ENCODE data around the gene CERS6. TPM values are rescaled to one million over a fixed set of nuclear protein-coding genes. Genes with fewer than 3 reads are reported as not detected.
A peak's percentile ranks its signal among the peaks of the same experiment; 100 is the strongest.

CERS6 gene
- total RNA-seq, 1 experiment from 2014 or later = 17.3 TPM

DNA sequence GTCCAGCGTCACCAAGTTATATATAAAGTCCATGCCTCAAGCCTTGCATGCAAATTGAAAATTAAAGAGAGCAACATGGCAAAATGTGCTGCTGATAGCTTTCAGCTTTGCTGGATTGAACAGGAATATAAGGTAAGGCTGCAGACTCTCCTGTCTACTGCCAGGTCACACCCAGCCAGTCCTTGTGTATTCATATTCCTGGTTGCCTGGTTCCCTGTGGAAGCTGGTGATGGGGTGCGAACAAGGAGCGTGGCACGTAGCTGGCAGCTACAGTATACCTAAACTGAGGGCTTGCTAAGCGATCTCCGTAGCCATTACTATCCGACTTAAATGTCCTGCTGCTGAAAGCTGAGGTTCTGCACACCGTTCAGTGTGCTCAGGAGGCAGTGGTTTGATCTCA lies 296.3 kb downstream of the CERS6 start (continued):
- TF ChIP-seq, protein P1, sequence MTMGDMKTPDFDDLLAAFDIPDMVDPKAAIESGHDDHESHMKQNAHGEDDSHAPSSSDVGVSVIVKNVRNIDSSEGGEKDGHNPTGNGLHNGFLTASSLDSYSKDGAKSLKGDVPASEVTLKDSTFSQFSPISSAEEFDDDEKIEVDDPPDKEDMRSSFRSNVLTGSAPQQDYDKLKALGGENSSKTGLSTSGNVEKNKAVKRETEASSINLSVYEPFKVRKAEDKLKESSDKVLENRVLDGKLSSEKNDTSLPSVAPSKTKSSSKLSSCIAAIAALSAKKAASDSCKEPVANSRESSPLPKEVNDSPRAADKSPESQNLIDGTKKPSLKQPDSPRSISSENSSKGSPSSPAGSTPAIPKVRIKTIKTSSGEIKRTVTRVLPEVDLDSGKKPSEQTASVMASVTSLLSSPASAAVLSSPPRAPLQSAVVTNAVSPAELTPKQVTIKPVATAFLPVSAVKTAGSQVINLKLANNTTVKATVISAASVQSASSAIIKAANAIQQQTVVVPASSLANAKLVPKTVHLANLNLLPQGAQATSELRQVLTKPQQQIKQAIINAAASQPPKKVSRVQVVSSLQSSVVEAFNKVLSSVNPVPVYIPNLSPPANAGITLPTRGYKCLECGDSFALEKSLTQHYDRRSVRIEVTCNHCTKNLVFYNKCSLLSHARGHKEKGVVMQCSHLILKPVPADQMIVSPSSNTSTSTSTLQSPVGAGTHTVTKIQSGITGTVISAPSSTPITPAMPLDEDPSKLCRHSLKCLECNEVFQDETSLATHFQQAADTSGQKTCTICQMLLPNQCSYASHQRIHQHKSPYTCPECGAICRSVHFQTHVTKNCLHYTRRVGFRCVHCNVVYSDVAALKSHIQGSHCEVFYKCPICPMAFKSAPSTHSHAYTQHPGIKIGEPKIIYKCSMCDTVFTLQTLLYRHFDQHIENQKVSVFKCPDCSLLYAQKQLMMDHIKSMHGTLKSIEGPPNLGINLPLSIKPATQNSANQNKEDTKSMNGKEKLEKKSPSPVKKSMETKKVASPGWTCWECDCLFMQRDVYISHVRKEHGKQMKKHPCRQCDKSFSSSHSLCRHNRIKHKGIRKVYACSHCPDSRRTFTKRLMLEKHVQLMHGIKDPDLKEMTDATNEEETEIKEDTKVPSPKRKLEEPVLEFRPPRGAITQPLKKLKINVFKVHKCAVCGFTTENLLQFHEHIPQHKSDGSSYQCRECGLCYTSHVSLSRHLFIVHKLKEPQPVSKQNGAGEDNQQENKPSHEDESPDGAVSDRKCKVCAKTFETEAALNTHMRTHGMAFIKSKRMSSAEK (CRISPR knock-in tag; IDR thresholded peaks at IDR 0.05; ENCODE audit: borderline replicate concordance) = no peak
- no peak for TF ChIP-seq SMAD4 (CRISPR knock-in tag; IDR thresholded peaks at IDR 0.05)
- no peak for TF ChIP-seq TCF7 (CRISPR knock-in tag; IDR thresholded peaks at IDR 0.05; ENCODE audit: low read depth)
- no peak for TF ChIP-seq FOXP1 (CRISPR knock-in tag; IDR thresholded peaks at IDR 0.05; ENCODE audit: borderline replicate concordance)
- no peak for TF ChIP-seq PRRX2 (CRISPR knock-in tag; IDR thresholded peaks at IDR 0.05)

DNA sequence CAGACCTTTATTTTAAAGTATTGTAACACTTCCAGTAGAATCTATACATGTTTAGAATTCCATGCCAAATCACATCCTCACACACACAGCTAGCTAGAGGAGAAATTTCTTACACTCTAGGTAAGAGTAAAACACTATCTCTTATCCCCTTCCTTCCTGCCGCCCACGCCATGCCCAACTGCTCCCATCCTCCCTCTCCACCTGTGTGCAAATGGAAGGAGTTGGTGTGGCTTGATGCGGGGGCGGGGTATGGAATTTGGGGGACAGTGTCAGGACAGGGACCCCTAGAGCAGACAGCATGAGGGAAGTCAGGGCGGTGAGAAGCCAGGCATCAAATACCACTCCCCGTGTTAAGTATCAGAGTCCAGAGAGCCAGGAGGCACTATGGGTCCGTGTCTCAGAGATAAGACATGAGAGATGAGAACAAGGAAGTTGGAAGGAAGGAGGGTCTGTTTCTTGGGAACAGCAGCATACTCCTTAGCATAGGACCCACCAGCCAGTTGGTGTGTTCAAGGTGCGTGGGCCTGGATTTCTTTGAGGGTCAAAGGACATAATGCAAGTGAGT lies 297.8 kb downstream of the CERS6 start:
- ATAC-seq (no peak), DNase-seq (ENCODE audit: low spot score) (no peak)
- H3K9me3 Mint-ChIP-seq = no peaks in the 10 kb centered on the region
- H3K4me1 Mint-ChIP-seq = peaks cover 14% of the 10 kb centered on the region
- H3K27ac Mint-ChIP-seq = no peak overlapping the region
- no peaks in the 10 kb centered on the region for H3K36me3 Mint-ChIP-seq
- TF ChIP-seq, protein P2, sequence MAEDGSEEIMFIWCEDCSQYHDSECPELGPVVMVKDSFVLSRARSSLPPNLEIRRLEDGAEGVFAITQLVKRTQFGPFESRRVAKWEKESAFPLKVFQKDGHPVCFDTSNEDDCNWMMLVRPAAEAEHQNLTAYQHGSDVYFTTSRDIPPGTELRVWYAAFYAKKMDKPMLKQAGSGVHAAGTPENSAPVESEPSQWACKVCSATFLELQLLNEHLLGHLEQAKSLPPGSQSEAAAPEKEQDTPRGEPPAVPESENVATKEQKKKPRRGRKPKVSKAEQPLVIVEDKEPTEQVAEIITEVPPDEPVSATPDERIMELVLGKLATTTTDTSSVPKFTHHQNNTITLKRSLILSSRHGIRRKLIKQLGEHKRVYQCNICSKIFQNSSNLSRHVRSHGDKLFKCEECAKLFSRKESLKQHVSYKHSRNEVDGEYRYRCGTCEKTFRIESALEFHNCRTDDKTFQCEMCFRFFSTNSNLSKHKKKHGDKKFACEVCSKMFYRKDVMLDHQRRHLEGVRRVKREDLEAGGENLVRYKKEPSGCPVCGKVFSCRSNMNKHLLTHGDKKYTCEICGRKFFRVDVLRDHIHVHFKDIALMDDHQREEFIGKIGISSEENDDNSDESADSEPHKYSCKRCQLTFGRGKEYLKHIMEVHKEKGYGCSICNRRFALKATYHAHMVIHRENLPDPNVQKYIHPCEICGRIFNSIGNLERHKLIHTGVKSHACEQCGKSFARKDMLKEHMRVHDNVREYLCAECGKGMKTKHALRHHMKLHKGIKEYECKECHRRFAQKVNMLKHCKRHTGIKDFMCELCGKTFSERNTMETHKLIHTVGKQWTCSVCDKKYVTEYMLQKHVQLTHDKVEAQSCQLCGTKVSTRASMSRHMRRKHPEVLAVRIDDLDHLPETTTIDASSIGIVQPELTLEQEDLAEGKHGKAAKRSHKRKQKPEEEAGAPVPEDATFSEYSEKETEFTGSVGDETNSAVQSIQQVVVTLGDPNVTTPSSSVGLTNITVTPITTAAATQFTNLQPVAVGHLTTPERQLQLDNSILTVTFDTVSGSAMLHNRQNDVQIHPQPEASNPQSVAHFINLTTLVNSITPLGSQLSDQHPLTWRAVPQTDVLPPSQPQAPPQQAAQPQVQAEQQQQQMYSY (CRISPR knock-in tag; IDR thresholded peaks at IDR 0.05) = no peak
- TF ChIP-seq PRRX2 (CRISPR knock-in tag; IDR thresholded peaks at IDR 0.05) (no peak), TEAD4 (CRISPR knock-in tag; IDR thresholded peaks at IDR 0.05) (no peak)
- ChIA-PET POLR2A (no interaction called here), CTCF (interaction anchor here (0.8 to 1.2 kb wide), 2 partner anchors 407 to 417 kb away, joined by 3 to 4 read pairs; no protein-coding TSS in a partner anchor)
- no peak overlapping the region for H3K4me3 Mint-ChIP-seq
- no peaks in the 10 kb centered on the region for H3K27me3 Mint-ChIP-seq (ENCODE audit: low read depth)

DNA sequence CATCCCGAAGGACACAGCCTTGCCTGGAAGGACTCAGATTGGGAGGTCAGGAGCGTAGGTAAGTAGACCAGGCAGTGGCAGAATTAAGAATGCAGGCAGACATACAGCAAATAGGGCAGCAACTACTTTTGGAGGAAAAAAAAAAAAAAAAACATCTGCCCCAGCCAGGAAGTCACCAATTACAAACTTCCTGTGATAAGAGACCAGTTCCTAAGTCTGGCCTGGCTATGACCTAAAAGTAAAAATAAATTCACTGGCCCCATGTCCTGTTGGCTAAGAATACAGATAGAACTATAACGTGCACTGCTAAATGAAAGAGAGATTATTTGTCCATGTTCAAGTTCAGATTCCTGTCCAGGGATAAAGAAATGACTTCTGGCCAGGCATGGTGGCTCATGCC lies 301.2 kb downstream of the CERS6 start:
- Mint-ChIP-seq H3K27ac (0 out of 2 replicates have a peak overlapping the region, but pooled peaks have one; percentile 1), H3K4me3 (no peak overlapping the region), H3K4me1 (peaks cover 6% of the 10 kb centered on the region), H3K36me3 (no peaks in the 10 kb centered on the region), H3K27me3 (ENCODE audit: low read depth) (no peaks in the 10 kb centered on the region), H3K9me3 (no peaks in the 10 kb centered on the region)
- ChIA-PET POLR2A (no interaction called here), CTCF (interaction anchor here (1.2 kb wide), 1 partner anchor 17 kb away, joined by 4 read pairs; no protein-coding TSS in a partner anchor)
- DNase-seq (ENCODE audit: low spot score) (no peak), ATAC-seq (no peak)
- no peak for TF ChIP-seq SMAD3 (CRISPR knock-in tag; IDR thresholded peaks at IDR 0.05; ENCODE audit: borderline replicate concordance)
- TF ChIP-seq, protein P3, sequence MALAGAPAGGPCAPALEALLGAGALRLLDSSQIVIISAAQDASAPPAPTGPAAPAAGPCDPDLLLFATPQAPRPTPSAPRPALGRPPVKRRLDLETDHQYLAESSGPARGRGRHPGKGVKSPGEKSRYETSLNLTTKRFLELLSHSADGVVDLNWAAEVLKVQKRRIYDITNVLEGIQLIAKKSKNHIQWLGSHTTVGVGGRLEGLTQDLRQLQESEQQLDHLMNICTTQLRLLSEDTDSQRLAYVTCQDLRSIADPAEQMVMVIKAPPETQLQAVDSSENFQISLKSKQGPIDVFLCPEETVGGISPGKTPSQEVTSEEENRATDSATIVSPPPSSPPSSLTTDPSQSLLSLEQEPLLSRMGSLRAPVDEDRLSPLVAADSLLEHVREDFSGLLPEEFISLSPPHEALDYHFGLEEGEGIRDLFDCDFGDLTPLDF (CRISPR knock-in tag; IDR thresholded peaks at IDR 0.05) = no peak
- no peak for TF ChIP-seq RORB (CRISPR knock-in tag; IDR thresholded peaks at IDR 0.05)
- TF ChIP-seq, protein P4, sequence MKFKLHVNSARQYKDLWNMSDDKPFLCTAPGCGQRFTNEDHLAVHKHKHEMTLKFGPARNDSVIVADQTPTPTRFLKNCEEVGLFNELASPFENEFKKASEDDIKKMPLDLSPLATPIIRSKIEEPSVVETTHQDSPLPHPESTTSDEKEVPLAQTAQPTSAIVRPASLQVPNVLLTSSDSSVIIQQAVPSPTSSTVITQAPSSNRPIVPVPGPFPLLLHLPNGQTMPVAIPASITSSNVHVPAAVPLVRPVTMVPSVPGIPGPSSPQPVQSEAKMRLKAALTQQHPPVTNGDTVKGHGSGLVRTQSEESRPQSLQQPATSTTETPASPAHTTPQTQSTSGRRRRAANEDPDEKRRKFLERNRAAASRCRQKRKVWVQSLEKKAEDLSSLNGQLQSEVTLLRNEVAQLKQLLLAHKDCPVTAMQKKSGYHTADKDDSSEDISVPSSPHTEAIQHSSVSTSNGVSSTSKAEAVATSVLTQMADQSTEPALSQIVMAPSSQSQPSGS (CRISPR knock-in tag; IDR thresholded peaks at IDR 0.05; ENCODE audit: borderline replicate concordance, low read depth) = no peak
- no peak for TF ChIP-seq ZNF232 (CRISPR knock-in tag; IDR thresholded peaks at IDR 0.05)
- TF ChIP-seq IRF2 (CRISPR knock-in tag; IDR thresholded peaks at IDR 0.05; ENCODE audit: borderline replicate concordance, low read depth) = no peak
- no peak for TF ChIP-seq ZNF396 (CRISPR knock-in tag; IDR thresholded peaks at IDR 0.05; ENCODE audit: borderline replicate concordance)
- TF ChIP-seq, protein P5, sequence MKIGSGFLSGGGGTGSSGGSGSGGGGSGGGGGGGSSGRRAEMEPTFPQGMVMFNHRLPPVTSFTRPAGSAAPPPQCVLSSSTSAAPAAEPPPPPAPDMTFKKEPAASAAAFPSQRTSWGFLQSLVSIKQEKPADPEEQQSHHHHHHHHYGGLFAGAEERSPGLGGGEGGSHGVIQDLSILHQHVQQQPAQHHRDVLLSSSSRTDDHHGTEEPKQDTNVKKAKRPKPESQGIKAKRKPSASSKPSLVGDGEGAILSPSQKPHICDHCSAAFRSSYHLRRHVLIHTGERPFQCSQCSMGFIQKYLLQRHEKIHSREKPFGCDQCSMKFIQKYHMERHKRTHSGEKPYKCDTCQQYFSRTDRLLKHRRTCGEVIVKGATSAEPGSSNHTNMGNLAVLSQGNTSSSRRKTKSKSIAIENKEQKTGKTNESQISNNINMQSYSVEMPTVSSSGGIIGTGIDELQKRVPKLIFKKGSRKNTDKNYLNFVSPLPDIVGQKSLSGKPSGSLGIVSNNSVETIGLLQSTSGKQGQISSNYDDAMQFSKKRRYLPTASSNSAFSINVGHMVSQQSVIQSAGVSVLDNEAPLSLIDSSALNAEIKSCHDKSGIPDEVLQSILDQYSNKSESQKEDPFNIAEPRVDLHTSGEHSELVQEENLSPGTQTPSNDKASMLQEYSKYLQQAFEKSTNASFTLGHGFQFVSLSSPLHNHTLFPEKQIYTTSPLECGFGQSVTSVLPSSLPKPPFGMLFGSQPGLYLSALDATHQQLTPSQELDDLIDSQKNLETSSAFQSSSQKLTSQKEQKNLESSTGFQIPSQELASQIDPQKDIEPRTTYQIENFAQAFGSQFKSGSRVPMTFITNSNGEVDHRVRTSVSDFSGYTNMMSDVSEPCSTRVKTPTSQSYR (CRISPR knock-in tag; IDR thresholded peaks at IDR 0.05) = no peak
- TF ChIP-seq, protein P6, sequence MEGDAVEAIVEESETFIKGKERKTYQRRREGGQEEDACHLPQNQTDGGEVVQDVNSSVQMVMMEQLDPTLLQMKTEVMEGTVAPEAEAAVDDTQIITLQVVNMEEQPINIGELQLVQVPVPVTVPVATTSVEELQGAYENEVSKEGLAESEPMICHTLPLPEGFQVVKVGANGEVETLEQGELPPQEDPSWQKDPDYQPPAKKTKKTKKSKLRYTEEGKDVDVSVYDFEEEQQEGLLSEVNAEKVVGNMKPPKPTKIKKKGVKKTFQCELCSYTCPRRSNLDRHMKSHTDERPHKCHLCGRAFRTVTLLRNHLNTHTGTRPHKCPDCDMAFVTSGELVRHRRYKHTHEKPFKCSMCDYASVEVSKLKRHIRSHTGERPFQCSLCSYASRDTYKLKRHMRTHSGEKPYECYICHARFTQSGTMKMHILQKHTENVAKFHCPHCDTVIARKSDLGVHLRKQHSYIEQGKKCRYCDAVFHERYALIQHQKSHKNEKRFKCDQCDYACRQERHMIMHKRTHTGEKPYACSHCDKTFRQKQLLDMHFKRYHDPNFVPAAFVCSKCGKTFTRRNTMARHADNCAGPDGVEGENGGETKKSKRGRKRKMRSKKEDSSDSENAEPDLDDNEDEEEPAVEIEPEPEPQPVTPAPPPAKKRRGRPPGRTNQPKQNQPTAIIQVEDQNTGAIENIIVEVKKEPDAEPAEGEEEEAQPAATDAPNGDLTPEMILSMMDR (IDR thresholded peaks at IDR 0.05) = no peak

All from WTC11 (cell line).